Ishikawa (cell line): ENCODE data around the gene INO80D.

Source experiments
- CEBPB ChIP-seq: IDR thresholded peaks from 2 replicates; pipeline ENCODE4 v1.6.1; 2012
- EGR1 ChIP-seq: IDR thresholded peaks from 2 replicates; pipeline ENCODE4 v1.6.1; 2012
- EP300 ChIP-seq: IDR thresholded peaks from 2 replicates; pipeline ENCODE4 v1.6.1; 2012; ENCODE audit warnings: borderline replicate concordance
- FOXM1 ChIP-seq: IDR thresholded peaks from 2 replicates; pipeline ENCODE4 v1.6.1; 2012; ENCODE audit warnings: low read depth, borderline replicate concordance
- RAD21 ChIP-seq: IDR thresholded peaks from 2 replicates; pipeline ENCODE4 v1.6.1; 2012; ENCODE audit warnings: low read depth
- REST ChIP-seq: IDR thresholded peaks from 2 replicates; pipeline ENCODE4 v1.6.1; 2012; ENCODE audit warnings: low read depth, mild to moderate bottlenecking
- TAF1 ChIP-seq: IDR thresholded peaks from 2 replicates; pipeline ENCODE4 v1.6.1; 2012; ENCODE audit warnings: low read depth, mild to moderate bottlenecking

- TF ChIP-seq EP300: no peak
- TF ChIP-seq RAD21: no peak
- TF ChIP-seq EGR1: no peak
- TF ChIP-seq CEBPB: no peak
- no peak for TF ChIP-seq TAF1
- TF ChIP-seq FOXM1: no peak
- TF ChIP-seq REST: no peak
Measured at GRCh38 chr2:205946226-205946625, 139.7 kb downstream of the INO80D start.
